DOHH2 (cell line): ENCODE data around the gene ABHD17B.

Experiments
- CTCF ChIP-seq: fragments of 200-600 bp; sonication (generic); IDR thresholded peaks from one replicate; pipeline ENCODE4 v1.5.1; 2014; ENCODE audit warnings: antibody characterized with exemption, mild to moderate bottlenecking, low read depth, low read length; ENCODE audit not compliant: poor library complexity, severe bottlenecking
- EZH2phosphoT487 ChIP-seq: fragments of 200-600 bp; sonication (generic); IDR thresholded peaks from 2 replicates; pipeline ENCODE4 v1.6.1; 2017; ENCODE audit warnings: borderline replicate concordance, mild to moderate bottlenecking, antibody characterized with exemption, low read length, moderate library complexity, mixed read lengths

DNA sequence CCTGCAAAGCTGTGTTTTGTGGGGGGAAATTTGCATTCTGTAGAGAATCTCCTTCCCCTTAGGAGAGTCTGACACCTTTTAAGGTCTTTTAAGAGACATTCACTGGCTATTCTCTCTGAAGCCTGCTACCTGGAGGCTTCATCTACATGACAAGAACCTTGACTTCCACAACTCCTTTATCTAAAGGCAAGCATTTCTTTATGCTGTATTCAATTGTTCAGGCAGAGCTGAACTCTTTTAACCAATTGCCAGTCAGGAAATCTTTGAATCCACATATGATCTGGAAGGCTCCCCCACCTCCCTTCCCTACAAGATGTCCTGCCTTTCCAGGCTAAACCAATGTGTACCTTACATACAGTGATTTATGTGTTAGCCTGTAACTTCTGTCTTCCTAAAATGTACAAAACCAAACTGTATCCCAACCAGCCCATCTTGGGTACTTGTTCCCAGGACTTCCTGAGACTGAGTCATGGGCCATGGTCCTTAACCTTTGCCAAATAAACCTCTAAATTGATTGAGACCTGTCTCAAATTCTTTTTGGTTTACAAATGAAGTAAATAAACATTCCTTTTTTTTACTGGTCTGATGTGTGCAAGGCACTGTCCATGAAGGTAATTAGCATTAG, 10.3 kb upstream of the ABHD17B start:
- TF ChIP-seq CTCF (no peak), EZH2phosphoT487 (no peak)
